Fibroblast of skin of back (primary cell): ENCODE data around the gene LGI4.
A peak's percentile ranks its signal among the peaks of the same experiment; 100 is the strongest.
"Not testable (repeated sequence)": the region's sequence is repeated elsewhere in the genome, so short reads cannot be mapped to it uniquely, and the experiment has no call there.

ENCODE experiments used
- DNase-seq: peaks from one replicate; pipeline ENCODE4 v3.0.0-alpha.2; 2013

The LGI4 gene

DNA sequence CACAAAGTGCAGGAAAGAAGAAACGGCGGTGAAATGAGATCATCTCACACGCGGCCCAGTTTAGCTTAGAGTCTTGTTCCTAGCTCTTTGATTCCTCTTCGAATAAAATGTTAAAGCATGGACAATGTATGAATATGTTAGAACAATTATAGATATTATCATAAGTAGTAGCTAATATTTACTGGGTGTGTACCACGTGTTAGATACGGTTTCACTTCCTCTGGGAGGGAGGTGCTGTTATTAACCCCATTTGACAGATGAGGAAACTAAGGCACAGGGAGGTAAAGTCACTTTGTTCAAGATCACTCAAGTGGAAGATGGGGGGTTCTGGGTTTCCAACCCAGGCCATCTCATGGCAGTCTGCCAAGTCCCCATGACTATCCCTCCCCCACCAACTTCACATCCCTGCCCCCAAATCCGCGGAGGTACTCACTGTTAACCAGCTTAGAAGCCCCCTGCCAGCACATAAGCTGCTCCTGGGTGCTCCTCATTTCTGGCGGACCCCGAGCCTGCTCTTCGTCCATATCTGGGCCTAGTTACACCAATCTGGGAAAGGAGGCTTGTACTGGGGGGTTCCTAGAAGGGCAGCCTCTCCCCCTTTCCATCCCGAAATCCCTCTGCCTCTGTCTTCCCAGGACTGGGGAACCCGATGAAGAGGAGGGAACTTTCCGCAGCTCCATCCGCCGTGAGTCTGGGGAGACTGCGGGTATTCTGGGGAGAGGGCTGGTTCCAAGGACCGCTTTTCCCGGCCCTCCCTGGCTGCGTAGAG is 7.2 kb upstream of the LGI4 start:
- no peak for DNase-seq

DNA sequence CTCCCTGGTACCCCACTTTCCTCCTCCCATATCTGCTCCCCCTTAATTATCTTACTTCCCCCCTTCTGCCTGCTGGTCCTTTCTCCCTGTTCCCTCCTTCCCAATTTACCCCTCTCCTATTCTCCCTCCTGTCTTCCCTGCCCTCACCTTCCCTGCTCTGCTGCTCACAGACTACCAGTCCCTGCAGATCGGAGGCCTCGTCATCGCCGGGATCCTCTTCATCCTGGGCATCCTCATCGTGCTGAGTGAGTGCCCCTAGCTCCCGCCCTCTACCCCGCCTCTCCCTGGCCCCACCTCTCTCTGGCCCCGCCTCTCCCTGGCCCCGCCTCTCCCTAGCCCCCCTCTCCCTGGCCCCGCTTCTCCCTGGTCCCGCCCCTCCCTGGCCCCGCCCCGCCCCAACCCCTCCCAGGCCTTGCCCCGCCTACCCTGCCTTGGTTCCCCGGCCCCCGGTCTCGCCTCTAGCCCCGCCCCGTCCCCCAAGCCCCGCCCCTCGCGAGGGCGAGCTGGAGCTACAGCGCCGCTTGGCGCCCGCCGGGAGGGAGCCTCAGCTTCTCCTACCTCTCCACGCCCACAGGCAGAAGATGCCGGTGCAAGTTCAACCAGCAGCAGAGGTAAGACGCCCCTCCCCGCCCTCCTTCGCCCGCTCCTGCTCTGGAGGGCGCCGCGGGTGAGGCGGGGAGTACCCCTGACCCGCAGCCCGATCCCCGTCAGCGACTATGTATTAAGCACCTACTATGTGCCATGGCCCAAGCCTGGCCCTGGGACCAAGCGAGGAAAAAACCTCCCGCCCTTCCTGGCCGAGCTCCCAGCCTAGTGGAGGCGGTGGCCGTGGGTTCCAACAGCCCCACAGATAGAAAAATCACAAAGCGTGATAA is 6.3 kb upstream of the LGI4 start:
- DNase-seq, result peak; percentile 89

DNA sequence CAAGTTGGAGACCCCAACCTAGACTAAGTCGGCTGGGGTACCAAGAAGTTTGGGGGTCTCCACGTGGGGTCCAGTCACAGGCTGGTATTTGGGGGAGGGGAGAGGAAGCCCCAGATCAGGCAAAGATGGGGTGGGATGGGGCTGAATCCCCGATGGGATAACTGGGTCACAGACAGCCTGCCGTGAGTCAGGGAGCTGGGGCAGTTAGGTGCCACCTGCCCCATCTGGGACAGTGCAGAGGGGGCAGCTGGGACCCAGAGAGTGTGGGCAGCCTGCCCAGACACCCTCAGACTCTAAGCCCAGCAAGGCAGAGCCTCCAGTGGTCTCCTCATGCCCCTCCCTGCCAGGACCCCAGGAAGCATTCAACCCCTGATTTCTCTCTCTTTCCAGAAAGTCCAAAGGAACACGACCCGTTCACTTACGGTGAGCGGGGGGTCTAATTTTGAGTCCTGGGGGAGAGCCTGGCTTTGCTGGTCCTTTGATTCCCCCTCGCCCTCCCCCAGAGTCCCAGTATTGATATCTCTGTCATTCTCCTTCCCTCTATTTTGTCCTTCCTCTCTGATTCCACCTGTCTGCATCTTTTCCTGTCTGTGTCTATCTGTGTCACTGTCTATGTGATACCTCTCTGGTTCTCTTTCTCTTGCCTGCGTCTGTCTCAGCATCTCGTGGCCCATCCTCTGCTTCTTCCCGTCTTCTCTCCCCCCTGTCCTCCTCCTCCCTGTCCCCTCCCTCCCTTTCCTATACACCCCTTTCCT is 5.5 kb upstream of the LGI4 start:
- no peak for DNase-seq

DNA sequence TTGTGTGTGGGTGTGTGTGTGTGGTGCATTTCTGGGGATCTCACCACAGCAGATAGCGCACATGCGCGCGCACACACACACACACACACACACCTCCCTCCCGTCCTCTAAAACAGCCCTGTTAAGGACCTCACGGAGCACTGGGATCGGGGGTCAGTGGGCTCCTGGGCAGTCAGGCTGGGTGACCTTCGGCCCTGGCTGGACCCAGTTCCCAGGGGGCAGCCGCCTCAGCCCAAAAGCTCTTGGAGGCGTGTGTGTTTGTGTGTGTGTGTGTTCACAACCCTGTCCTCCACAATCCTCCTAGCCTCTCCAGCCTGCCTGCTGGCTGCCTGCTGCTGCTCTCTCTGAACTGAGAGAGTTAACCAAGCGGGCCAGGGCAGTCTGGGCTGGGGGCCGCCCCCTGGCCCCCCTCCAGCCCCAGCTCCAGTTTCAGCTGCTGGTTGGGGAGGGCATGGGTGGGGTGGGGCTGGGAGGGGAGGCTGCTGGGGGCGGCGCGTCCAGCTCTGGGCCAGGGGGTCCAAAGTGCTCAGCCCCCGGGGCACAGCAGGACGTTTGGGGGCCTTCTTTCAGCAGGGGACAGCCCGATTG is 3.5 kb upstream of the LGI4 start, which contains the start of gene FXYD1:
TSS of gene FXYD1 (plus strand) at position 520 of the 588 bp plus-strand sequence. CDS start 1,256 bp downstream, outside the sequence.
- no peak for DNase-seq

DNA sequence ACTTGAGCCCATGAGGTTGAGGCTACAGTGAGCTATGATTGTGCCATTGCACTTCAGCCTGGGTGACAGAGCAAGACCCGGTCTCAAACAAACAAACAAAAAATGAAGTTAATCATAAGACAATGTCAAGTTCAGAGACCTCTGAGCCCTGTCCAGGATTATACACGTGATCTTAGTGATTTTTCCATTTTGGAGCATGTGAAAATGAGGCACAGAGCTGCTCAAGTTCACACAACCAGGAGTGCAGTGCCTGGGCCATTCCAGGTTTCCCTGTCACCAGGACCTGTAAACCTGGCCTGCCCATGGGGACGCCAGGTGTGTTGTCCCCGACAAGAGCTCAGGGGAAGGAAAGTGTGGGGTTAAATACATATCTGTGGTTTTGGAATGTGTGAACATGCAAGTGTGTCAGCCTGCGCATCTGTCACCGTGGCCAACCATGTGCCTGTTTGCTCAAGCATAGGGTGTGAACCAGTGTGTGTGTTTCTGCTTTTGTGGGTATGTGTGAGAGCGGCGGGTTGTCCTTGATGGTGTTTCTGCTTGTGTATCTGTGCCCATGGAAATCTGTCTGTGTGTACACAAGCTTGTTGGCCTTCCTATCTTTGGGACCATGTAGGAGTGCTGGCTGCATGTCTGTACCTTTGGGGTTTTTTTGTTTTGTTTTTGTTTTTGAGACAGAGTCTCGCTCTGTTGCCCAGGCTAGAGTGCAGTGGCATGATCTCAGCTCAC is 2.3 kb upstream of the LGI4 start:
- DNase-seq, result no peak

DNA sequence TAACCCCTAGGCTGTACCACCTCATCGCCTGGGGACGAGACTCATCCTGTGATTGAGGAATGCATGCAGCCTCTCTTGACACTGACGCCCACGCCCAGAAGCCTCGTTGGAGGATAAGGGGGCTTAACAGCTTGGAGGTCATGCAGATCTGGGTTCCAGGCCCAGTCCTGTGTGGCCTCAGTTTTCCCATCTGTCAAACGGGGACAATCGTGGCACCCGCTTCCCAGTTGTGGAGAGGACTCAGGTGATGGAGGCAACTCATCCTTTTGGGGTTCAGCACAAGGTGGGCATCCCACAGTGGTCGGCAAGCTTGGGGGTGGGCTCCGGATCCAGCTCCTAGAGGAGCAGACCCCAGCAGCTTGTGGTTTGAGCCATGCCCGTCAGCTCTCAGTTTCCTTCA is 1.4 kb upstream of the LGI4 start:
- DNase-seq, result no peak

DNA sequence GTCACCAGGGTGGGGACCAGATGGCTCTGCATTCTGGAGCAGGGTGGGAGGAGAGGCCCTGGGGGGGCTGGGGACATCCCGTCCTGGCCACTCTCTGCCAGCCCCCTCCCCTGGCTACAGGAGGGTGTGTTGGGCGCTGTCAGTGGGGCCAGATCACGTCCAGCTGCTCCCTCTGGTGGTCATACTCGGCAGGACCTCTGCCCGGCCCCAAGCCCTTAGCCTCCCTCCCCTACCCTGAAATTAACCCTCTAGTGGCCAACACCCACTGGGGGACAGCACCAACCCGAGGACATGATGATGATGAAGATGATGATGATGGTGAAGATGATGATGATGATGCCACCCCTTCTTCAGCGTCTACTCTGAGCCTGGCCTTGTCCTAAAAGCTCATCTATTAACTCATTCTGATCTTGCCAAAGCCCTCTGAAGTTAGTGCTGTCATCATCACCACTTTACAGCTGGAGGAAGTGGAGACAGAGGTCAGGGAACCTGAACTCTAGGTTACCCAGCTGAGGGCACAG is 590 bp upstream of the LGI4 start:
- DNase-seq, result peak; percentile 63

DNA sequence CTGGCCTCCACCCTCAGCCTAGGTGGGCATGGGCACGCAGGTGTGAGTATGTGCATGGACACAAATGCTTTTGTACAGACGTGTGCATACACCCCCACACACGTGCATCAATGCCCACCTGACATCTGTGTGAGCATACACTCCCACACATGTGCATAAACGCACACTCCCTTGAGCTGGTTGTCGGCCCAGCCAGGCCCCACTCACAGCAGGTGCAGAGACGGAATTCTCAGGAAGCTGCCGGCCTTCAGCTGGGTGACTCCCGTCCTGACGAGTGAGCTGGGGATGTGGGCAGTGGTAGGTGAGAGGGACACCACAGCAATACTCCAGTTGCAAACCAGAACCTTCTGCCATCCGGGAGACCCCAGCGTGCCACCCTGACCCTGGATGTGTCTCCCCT is 1.0 kb downstream of the LGI4 start:
- DNase-seq, result no peak

DNA sequence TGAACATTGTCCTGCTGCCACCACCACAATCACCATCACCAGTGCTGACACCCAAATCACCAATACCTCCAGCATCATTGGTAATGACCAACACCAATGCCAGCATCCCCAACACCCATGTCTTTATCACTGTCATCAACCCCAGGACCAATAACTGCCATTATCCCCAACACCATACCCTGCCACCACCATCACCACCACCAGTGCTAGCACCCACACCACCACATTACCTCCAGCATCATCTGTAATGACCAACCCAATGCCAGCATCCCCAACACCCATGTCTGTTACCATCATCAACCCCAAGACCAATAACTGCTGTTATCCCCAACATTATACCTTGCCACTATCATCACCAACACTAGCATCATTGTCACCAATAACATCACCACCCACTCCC is 2.6 kb downstream of the LGI4 start:
- DNase-seq, result no peak

DNA sequence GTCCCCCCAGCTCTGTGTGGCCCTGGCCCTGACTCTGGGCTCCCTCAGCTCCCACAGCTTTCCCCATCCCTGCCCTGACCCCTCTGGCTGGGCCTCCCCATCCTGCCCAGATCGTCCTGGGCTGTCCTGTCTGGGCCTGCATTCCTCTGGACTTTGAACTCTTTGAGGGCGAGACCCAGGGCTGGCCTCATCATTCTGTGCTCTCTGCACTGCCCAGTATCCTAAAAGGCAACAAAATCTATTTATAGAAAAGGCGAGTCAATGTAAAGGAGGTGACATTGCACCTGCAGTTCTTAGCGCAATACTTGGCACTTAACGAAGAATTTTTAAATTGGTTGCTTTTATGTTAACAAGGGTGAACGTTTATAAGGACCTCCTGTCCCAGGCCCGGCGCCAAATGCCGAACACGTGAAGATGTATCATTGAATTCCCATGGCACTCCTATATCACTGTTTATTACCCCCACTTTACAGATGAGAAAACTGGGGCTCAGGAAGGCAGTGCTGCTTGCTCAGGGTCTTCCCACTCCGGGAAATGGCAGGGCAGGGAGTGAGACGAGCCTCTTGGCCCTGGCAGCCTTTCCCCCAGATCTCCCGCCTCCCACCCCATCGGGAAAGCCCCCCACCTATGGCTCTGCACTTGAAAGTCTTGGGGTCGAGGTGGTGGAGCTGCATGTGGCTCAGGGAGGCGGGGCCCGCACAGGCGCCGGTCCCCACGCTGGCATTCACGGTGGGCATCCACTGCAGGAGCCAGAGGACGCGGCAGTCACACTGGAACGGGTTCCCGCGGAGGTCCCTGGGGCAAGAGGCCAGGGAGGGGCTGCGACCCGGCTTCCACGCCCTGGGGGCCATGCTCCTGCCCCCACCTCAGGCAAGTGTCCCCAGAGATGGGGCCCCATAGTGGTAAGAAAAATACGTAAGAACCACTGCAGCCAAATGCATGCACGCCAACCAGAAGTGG is 3.8 kb downstream of the LGI4 start:
- no peak for DNase-seq

DNA sequence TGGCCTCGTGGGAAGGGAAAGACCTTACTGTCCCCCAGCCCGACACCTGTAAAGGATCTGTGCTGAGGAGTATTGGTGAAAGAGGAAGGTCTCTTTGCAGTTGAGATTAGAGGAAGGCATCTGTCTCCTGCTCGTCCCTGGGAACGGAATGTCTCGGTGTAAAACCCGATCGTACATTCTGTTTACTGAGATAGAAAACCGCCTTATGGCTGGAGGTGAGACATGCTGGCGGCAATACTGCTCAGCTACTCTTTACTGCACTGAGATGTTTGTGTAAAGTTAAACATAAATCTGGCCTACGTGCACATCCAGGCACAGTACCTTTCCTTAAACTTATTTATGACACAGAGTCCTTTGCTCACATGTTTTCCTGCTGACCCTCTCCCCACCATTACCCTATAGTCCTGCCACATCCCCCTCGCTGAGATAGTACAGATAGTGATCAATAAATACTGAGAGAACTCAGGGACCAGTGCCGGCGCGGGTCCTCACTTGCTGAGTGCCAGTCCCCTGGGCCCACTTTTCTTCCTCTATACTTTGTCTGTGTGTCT is 5.1 kb downstream of the LGI4 start:
- not testable (repeated sequence) for DNase-seq

DNA sequence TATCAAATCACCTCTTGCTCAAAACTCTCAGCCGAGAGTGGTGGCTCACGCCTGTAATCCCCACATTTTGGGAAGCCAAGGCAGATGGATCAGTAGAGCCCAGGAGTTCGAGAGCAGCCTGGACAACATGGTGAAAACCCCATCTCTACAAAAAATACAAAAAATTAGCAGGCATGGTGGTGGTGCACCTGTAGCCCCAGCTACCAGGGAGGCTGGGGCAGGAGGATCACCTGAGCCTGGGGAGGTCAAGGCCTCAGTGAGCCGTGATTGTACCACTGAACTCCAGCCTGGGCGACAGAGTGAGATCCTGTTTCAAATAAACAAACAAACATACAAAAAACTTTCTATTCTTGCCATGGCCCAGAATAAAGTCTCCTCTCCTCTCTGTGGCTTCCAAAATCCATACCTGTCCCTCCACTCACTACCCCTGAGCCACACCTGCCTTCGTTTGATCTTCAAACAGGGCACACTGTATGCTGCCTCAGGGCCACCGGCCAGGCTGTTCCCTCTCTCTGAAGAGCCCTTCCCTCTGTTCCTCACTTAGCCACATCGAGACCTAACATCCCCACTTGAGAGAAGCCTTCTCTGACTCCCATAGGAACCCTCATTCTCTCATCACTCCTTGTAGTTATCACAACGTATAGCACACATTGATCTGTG is 6.3 kb downstream of the LGI4 start:
- DNase-seq, result no peak

DNA sequence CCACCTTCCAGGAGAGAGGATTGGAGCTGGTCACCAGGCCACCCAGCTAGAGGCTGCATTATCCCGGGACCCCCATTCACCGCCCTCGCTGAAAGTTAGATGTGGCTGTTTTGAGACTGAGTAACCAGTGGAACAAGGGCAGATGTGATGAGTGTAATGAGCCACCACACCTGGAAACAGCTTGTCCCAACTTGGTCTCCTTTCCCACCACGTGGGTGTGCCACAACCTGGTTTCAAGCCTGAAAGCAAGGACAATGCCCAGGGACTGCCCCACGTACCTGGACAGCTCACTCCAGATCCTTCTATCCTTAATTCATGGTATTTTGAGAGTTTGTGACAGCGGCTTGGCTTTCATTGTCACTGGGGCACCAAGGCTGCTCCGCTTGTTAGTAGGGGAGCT is 7.0 kb downstream of the LGI4 start:
- DNase-seq, result no peak

DNA sequence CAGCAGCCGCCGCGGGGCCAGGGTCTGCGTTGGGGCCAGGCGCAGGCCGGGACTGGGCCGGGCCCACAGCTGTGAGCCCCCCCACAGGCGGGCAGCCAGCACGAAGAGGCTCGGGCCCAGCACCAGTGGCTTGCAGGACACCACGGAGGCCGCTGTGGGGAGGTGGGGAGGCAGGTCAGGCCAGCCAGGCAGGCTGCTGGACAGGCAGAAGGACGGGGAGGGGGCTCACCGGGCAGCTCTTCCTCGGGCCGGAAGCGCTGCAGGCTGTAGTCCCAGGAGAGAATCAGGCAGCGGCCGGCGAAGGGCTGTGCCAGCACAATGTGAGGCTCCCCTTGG is 8.3 kb downstream of the LGI4 start:
- no peak for DNase-seq

DNA sequence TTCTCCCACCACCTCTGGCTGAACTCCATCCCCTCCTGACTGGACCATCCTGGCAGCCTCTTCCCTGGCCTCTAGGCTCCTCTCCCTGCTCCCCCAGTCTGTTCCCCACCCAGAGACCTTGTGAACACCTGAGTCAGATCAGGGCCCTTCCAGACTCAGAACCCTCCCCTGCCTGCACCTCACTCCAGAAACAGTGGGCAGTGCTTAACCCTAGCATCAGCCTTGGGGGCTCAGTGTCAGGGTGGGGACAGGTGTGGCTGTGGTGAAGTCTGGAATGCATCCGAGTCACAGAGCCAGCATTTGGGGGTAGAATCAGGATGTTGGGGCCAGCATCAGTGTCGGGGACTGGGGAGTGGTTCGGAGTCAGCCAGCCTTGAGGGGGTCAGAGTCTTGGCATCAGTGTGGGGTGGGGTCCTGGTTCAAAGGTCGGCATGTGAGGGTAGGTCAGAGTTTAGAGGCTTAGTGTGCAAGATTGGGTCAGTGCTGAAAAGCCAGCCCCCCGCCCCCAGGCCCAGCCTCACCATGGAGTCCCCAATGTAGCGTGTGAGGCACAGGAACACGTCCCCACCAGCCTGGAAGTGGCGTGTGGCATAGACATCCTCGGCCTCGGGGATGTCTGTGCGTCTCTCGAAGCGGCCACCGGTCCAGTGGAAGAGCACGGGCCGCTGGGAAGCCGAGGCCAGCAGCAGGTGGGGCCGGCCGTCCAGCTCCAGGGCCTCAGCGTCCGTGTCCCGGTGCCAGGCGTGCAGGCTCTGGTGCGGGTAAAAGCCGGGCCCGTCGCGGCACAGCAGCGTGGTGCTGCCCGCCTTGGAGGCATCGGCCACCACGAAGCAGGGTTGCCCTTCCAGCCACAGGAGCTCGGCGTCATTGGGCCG is 8.9 kb downstream of the LGI4 start:
- DNase-seq, result no peak

DNA sequence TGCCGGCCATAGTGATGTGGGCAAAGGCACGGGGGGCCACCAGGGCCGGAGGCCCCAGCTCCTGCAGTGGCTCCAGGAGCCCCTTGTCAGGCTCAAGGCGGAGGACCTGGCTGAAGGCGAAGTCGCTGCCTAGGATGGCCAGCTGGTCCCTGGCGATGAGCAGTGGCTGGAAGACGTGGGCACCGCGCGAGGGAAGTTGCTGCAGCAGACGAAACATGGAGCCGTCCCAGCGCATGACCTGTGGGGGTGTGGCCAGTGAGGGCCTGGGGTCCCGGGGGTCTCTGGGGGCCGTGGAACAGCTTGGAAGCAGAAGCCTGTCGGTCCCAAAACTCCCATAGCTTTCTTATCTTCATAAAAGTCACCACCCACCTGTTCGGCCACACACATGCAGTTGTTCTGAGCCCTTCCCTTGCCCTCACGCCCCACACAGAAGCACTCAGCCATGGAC is 9.6 kb downstream of the LGI4 start:
- DNase-seq, result no peak

DNA sequence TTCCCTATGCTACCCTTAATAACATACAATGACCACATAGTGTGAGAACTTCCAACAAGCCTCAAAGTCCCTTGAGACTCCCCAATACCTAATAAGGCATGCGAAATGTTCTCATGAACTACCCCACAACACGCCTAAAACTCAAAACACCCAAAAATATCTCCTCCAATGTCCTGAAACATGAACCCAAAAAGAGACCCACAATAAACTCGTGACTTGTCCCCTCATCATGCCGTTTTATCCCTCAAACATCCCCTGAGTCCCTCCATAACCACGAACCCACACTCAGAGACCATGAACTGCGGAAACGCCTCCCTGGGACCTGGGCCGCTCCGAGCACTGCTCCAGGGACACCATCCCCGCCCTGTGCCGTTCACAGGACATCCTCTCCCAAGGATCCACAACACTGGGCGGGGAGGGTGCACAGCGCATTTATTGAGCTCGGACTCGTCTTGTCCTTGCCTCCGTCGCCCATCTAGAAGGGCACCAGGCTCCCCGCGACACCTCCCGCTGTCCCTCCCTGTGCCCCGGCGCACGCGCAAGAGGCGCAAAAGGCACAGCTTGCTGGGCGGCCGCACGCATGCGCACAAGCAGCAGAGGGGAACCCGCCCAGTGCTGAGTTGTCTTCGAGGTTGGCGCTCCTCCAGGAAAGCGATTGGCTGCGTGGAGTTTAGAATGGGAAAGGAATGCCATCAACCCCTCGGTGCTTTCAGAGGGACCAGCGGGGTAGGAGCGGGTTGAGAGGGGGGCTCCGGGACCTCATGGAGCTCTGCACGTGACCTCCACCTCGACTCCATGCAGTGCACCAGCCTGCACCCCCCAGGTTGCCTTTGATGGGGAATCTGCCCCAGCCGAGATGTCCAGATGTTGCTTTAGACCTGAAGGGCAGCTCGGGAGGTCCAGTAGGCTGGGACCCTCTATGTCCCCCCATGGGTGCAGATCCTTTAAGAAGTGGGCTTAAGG is 10.5 kb downstream of the LGI4 start:
- peak; percentile 94 for DNase-seq
